IPS DF 4.7 (cell line): Measurements from ENCODE around the gene UBASH3A.

Experiments
- DNase-seq: peaks from one replicate; pipeline ENCODE4 v3.0.0-alpha.2; 2013; ENCODE audit warnings: low spot score; ENCODE audit errors: extremely low read depth

UBASH3A gene

DNA sequence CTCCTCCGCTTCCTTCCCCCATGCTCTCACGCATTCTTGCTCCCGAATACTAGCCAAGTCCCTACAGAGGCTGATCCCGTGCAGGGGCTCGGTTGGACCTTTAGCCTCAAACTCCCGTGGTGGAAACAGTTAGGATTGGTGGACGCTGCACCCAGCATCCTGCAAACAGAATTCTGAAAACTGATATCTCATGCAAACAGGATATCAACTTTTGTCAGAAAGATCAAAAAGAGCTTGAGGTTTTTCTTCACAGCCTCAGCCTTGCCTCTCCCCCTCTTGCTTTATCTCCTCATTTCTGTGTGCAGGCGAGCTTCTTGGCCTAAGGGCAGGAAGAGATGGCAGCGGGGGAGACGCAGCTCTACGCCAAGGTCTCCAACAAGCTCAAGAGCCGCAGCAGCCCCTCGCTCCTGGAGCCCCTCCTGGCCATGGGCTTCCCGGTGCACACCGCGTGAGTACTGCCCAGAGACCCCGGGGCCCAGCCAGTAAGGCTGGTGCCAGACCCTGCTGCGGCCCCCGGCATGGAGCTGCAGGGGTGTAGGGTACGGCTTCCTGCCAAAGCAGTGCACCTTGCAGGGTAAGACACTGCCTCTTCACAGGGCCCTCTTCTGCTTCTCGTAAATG is at the start of gene UBASH3A:
Gene UBASH3A (plus strand): TSS at position 292 of the 621 bp plus-strand sequence. CDS start 44 bp downstream, at position 336.
- no peak for DNase-seq

- DNase-seq = no peak
These were observed 47.7 kb upstream of the UBASH3A start for GRCh38 chr21:42356046-42356445.

DNA sequence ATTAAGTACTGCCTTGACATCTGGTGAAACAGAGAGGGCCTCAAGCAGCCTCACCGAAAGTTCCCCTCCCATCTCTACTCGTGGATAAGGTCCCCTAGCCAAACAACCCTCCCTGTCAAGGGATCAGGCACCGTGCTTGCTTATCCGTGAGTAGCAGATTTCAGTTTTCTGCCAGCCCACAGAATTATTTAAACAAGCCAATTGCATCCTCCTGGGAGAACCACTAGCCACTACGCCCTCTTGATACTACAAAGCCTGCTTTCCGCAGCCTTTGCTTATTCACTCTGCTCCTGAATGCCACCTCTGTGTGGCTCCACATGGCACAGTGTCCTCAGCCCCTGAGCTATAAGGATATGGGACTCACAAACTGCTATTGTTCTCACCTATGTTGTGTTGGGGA is 47.1 kb upstream of the UBASH3A start:
- no peak for DNase-seq

GRCh38 chr21:42357307-42357706 is 46.4 kb upstream of the UBASH3A start:
- DNase-seq = no peak

- DNase-seq = no peak
These were observed 45.4 kb upstream of the UBASH3A start for GRCh38 chr21:42358261-42358660.

GRCh38 chr21:42358937-42359336 is 44.8 kb upstream of the UBASH3A start:
- DNase-seq = no peak

DNA sequence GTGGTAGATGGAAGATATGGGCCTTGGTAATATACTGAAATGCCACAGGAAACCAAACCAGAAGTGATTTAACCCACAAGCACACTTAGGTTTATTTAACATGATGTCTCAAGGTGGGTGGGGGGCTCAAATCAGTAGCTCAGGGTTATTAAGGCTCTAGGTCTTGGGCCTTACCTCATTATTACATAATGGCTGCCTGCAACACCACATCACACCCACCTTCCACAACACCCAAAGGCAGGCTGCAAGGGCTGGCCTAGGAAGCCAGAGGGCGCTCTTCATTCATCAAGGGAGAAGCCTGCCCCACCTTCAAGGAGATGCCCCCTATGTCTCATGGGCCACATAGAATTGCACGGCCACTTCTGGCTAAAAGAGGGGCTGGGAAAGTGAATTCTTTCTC is 43.4 kb upstream of the UBASH3A start:
- no peak for DNase-seq

DNA sequence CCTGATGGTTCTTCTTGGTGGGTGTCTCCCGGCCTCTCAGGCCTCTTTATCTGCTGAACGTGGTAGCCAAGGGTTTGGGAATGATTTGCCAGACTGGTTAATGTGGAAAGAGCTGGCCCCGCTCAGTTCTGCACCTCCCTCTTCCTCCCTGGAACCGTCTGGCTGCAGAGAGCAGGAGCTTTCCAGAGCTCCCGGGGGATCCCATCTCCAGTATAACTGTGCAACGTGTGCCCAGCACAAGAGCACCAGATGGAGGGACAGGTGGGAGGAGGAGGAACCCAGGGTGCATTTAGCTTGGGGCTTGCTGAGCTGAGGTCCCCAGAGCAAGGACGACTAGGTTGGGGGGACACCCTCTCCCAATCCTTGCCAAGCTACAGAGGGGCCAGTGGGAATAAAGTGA is 42.4 kb upstream of the UBASH3A start:
- no peak for DNase-seq

- no peak for DNase-seq
These were observed 41.5 kb upstream of the UBASH3A start for GRCh38 chr21:42362198-42362597.

DNA sequence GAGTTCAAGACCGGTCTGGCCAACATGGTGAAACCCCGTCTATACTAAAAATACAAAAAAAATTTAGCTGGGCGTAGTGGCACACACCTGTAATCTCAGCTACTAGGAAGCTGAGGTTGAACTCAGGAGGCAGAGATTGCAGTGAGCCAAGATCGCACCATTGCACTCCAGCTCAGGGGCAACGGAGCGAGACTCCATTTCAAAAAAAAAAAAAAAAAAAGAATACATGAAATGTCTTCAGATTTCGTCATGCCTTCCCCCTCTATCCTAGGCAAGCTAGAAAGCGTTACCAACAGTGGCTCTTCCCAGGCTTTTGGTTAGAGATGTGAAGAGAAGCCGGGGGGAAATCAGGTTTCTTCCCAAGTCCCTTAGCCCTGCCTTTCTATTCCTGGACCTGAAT is 41.0 kb upstream of the UBASH3A start:
- DNase-seq = no peak

GRCh38 chr21:42363312-42363711 is 40.4 kb upstream of the UBASH3A start:
- no peak for DNase-seq

DNA sequence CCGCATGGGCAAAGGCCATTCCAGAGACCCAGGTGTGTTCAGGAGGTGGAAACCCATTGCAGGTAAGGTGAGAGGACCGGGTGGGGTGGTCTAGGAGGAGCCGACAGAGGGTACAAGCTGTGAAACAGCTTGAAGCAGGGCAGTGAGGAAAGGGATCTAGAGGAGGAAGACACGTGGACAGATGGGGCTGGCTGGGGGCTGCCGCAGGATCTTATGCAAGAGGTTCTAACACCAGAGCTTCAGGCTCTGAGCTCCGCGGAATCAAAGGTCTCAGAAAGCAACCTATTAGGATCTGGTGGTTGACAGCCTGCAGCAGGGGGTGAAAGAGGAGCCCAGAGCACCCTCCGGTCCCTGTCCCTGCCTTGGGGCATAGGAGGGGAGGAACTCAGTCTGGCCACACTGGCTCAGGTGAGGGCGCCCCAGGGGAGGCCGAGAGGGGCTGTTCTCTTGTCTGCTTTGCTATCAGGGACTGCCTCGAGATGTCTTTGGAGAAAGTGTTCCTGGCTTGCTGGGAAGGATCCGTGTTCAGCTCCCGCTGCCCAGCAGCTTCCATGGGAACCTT is 39.3 kb upstream of the UBASH3A start:
- DNase-seq = no peak

DNA sequence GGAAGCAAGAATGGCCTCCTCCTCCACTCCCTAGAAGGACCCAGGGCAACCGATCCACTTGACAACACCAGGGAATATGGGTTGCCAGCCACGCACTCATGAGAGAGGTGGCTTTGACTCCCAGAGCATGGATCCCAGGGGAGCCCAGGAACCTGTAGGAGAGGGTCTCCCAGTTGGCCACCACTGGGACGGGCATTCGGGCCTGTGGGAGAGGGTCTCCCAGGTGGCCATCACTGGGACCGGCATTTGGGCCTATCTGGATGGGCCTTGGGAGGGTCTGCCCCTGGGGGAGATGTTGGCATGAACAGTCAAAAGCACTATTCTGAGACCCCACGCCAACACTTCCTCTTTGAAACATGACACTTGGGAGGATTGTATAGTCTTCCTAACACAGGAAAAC is 37.9 kb upstream of the UBASH3A start:
- DNase-seq = no peak

DNA sequence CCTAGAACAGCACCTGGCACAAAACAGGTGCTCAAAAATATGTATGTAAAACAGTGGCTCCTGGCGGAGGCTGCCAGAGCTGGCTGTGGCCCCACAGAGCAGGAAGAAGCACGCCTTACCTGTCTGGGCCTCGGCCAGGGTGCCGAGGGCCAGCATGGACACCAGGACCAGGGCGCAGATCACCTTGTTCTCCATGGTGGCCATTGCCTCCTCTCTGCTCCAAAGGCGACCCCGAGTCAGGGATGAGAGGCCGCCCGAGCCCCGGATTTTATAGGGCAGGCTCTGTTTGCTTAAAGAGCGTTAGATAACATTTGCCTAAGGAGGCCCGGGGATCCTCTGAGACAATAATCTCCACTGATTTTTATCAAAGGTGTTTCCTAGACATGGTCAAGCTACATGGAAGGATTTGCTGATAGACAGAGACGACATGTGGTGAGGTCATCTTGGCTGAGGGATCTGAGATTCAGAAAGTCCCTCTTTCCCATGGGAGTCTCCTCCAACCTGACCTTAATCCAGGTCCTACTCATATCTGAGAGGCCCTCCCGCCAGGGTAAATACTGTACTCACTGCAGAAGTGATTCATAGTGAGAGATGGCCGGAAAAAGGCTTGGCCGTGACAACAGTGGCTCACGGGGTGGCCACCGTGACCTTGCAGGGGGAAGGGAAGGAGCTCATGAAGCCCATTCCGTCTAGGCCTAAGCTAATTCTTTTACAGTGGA is 37.3 kb upstream of the UBASH3A start, which contains the start of gene TFF1:
Gene TFF1 (minus strand): TSS at position 244 of the 719 bp plus-strand sequence. CDS start 40 bp downstream, at position 204.
- no peak for DNase-seq

GRCh38 chr21:42367367-42368165 is 36.1 kb upstream of the UBASH3A start:
- no peak for DNase-seq

DNA sequence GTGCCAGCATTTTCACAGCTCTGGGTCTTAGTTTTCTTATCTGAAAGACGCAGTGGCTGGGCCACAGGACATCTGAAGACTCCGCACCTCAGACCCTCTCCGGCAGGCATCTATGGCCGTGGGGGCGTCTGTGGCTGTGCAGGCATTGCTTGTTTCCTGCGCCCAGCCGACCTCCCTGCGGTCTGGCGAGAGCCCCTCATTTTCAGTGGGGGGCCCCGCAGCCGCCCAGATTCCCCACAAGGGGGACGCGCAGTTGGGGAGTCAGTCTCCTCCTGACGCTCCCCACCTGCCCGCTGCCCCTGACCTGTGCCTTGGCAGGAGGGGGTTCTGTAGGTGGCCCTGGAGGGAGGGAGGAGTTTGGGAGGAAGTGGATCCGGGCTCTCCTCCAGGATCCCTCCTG is 33.9 kb upstream of the UBASH3A start:
- DNase-seq = no peak

GRCh38 chr21:42370894-42371654 is 32.6 kb upstream of the UBASH3A start:
- no peak for DNase-seq

GRCh38 chr21:42373196-42373907 is 30.4 kb upstream of the UBASH3A start:
- DNase-seq = no peak

GRCh38 chr21:42373908-42374455 is 29.7 kb upstream of the UBASH3A start:
- DNase-seq = no peak

DNA sequence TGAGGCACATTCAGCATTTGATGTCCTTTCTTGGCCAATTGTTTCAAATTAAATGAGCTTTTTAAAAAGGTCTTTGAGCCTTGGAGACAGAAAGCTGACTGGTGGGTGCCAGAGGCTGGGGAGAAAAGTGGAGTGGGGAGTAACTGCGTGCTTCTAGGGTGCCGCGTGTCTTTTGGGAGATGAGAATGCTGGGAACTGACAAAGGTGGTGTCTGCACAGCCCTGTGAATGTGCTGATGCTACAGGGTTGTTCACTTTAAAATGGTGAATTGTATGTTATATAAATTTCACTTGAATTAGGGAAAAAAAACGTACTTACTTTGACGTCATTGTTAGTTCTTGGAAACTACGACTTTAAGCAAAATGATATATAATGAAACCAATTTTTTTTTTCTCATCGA is 29.2 kb upstream of the UBASH3A start:
- DNase-seq = no peak
